GM13977 (cell line): ENCODE results near the gene PPP2R3C.
"Not testable (repeated sequence)": the region's sequence is repeated elsewhere in the genome, so short reads cannot be mapped to it uniquely, and the experiment has no call there.

Experiments
- DNase-seq: peaks from one replicate; pipeline ENCODE4 v3.0.0; 2012; ENCODE audit warnings: low spot score
- in situ Hi-C: fragments of 300-500 bp; cut with MboI; formaldehyde crosslinking; loops from one replicate; pipeline ENCODE4 v1.12.0; 2022; ENCODE audit warnings: low sequenced_read_pairs, low pct_unique_long_range_greater_than_20kb, mixed read lengths, inconsistent platforms; ENCODE audit not compliant: unreplicated experiment
- TF ChIP-seq, protein P1 (sequence below): IDR thresholded peaks from 2 replicates; pipeline ENCODE4 v1.5.1; 2012; ENCODE audit warnings: mild to moderate bottlenecking, control low read depth; ENCODE audit not compliant: insufficient read depth; ENCODE audit errors: extremely low read depth, missing control alignments

PPP2R3C gene

DNA sequence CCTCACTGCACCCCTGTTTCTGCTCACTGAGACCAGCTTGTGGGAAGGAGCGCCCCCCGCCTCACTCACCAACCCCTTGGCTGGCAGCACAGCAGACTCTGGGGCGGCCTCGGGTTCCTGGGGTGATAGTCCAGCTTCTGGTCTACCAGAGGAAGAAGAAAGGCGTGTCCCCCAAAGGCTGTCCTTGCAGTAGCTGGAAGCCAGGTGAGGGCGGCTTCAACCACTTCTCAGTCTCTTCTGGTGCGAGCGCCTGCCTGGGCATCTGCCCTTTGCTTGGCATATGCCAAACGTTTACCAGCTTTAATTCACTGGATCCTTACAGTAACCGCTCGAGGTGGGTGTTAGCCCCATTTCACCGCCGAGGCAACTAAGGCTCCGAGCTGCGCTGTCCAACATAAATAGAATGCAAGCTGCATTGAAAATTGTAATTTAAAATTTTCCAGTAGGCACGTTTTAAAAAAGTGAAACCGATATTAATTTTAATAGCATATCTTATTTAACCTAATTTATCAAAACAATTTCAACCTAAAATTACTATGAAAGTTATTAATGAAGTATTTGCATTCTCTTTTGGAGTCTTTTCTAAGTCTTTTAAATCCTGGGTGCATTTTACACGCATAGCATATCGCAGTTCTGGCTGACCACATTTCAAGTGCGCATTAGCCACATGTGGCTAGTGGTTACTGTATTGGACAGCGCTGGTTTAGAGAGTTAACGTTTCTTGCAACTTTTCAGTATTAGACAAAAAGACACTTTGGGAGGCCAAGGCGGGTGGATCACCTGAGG lies 74.8 kb downstream of the PPP2R3C start:
- DNase-seq, result no peak
- TF ChIP-seq, protein P1, sequence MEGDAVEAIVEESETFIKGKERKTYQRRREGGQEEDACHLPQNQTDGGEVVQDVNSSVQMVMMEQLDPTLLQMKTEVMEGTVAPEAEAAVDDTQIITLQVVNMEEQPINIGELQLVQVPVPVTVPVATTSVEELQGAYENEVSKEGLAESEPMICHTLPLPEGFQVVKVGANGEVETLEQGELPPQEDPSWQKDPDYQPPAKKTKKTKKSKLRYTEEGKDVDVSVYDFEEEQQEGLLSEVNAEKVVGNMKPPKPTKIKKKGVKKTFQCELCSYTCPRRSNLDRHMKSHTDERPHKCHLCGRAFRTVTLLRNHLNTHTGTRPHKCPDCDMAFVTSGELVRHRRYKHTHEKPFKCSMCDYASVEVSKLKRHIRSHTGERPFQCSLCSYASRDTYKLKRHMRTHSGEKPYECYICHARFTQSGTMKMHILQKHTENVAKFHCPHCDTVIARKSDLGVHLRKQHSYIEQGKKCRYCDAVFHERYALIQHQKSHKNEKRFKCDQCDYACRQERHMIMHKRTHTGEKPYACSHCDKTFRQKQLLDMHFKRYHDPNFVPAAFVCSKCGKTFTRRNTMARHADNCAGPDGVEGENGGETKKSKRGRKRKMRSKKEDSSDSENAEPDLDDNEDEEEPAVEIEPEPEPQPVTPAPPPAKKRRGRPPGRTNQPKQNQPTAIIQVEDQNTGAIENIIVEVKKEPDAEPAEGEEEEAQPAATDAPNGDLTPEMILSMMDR, result no peak
- in situ Hi-C loops, result no loop called here

DNA sequence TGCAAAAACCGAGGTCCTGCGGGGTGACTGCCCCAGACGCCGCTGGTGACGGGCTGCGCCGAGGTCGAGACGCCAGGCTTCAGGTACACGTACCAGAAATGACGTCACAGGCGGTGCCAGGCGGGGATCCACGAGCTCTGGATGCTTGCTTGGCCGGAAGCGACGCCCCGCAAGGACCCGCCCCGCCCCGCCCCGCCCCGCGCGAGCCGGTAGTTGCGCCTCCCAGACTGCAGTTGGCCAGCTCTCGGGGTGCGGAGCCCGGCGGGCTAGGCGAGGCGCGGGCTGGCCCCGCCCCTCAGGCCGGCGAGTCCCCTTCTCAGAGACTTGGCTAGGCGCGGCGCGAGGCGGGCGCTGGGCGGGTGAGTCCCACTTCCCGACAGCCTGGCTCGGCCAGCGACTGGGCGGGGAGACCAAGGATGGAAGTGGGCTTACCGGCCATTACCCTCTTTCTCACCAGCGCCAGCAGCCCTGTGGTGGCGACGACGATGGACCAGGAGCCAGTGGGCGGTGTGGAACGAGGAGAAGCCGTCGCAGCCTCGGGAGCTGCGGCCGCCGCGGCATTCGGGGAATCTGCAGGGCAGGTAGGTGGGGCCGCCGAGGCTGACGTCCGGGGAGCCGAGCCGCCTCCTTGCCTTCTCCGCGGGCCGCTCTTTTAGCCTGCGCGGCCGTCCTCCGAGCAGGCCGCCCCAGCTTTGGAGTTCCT lies 75.6 kb downstream of the PPP2R3C start, which contains the start of gene FAM177A1:
Gene FAM177A1, plus strand, starts transcription at position 225 of the 703 bp plus-strand sequence. Its CDS starts 192 bp downstream, at position 417.
- TF ChIP-seq, protein P1, result no peak
- in situ Hi-C loops, result no loop called here
- DNase-seq, result peak; percentile 99

DNA sequence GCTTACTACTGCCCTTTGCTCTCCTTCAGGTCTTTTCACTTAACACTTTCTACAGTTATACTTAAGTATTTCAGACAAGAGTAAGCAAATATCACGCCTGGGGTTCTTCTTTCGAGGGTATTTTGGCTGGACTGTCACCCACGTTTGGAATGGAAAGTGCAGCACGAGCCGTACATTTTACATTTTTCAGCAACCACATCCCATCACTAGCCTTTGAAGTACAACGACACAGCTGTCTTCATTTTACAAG lies 76.1 kb downstream of the PPP2R3C start:
- no peak for DNase-seq
- TF ChIP-seq, protein P1, result no peak
- in situ Hi-C loops, result no loop called here

DNA sequence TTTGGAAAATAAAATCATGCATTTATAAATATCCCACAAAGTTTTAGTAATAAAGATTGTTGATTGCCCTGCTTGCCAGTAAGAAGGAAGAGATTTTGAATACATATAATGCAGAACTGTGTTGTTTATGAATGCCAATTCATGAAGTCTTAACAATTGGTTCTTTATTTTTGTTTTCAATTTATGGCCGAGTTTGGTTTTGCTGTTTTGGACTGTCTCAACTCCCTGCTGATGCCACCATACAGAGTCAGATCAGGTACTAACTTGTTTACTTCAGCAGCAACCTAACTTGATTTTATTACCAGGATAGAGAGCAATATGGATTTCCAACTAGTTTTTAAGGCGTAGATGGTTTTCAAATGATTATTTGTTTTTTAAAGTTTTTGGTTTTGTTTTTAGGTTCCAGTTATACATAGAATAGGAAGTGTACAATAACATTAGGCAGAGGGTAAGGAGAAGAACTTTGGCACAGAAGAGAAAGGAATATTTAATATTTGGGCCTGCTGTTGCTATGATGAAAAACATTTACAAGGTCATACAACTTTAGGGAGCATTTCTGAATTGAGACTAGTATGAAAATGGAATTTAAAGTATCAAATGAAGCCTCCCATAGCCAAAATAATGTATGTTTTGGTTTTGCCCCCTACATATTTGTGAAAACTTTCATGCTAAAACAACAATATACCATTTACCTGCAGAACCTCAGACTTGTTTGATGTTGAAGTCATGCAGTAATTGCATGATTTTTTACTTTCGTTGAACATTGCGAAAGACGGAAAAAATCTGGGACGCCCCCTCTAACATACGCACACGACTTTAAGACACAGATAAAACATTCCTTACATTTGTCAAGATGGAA lies 76.6 kb downstream of the PPP2R3C start:
- TF ChIP-seq, protein P1, result no peak

DNA sequence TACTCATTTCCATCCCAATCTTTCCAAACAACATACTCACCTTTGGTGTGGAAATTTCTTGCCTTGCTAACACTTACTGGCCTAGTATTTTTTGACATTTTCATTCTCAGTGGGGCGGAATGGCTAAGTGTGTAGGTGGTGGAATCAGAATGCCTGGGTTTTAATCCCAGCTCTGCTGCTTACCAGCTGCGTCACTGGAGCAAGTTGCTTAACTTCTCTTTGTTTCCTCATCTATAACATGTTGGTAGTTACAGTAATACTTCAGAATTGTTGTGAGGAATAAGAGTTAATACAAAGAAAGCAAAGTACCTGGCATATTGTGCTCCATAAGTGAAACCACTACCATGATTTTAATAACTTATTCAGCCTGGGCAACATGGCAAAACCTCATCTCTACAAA lies 78.7 kb downstream of the PPP2R3C start:
- TF ChIP-seq, protein P1, result no peak
- in situ Hi-C loops, result no loop called here
- no peak for DNase-seq

More for the DNA sequence above, 76.6 kb downstream of the PPP2R3C start:
- in situ Hi-C loops, result no loop called here
- DNase-seq, result peak; percentile 26

DNA sequence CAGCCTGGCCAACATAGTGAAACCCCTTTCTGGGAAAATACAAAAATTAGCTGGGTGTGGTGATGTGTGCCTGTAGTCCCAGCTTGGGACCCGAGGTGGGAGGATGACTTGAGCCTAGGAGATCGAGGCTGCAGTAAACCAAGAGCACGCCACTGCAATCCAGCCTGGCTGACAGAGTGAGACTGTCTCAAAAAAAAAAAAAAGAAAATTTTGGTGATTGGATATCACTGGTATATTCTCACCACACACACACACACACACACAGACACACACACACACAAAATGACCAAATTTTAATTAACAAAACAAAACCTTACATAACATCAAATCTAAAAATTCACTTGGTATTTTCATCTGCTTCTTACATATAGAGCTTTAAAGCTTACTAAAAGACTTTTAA lies 79.2 kb downstream of the PPP2R3C start:
- in situ Hi-C loops, result no loop called here
- no peak for DNase-seq
- TF ChIP-seq, protein P1, result no peak

DNA sequence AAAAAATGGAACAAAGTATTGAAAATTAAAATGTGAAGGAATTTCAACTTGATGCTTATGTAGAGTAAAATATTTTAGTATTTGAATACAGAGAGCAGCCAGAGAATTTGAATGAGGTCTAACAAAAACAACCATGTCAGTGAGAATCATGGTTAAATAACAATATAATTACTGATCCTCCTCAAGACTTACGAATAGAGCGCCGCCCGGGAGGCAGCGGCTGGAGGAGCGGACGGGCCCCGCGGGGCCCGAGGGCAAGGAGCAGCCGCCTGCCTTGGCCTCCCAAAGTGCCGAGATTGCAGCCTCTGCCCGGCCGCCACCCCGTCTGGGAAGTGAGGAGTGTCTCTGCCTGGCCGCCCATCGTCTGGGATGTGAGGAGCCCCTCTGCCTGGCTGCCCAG lies 83.5 kb downstream of the PPP2R3C start:
- DNase-seq, in situ Hi-C loops: not testable (repeated sequence)
